Putamen (tissue), 1 donor: ENCODE data around the gene PTPRCAP.

Experiments
- DNase-seq: peaks from one replicate; pipeline ENCODE4 v3.0.0-alpha.2; 2016; ENCODE audit warnings: low spot score

The PTPRCAP gene

GRCh38 chr11:67423891-67424613, 13.4 kb downstream of the PTPRCAP start:
- DNase-seq = no peak

GRCh38 chr11:67423466-67423865, 14.0 kb downstream of the PTPRCAP start:
- no peak for DNase-seq

GRCh38 chr11:67422891-67423290, 14.6 kb downstream of the PTPRCAP start:
- no peak for DNase-seq

GRCh38 chr11:67421430-67422031, 16.0 kb downstream of the PTPRCAP start:
- no peak for DNase-seq

GRCh38 chr11:67420646-67421429, 16.6 kb downstream of the PTPRCAP start:
- DNase-seq = peak; percentile 88

GRCh38 chr11:67420147-67420645, 17.3 kb downstream of the PTPRCAP start:
- DNase-seq = no peak

- no peak for DNase-seq
Observed at GRCh38 chr11:67419325-67420049, 18.0 kb downstream of the PTPRCAP start.

GRCh38 chr11:67418476-67419281, 18.8 kb downstream of the PTPRCAP start:
- DNase-seq = no peak

- DNase-seq = no peak
Observed at GRCh38 chr11:67417425-67417824, 20.1 kb downstream of the PTPRCAP start.

- no peak for DNase-seq
Observed at GRCh38 chr11:67416416-67417335, 20.8 kb downstream of the PTPRCAP start.

GRCh38 chr11:67415501-67416304, 21.8 kb downstream of the PTPRCAP start, which contains the start of gene CARNS1:
Gene CARNS1 (plus strand): TSS chr11:67415678. CDS start chr11:67416200, 522 bp downstream.
- DNase-seq = peak; percentile 83

- no peak for DNase-seq
Observed at GRCh38 chr11:67413266-67413849, 24.1 kb downstream of the PTPRCAP start.

- no peak for DNase-seq
Observed at GRCh38 chr11:67412495-67413179, 24.8 kb downstream of the PTPRCAP start.

GRCh38 chr11:67411785-67412152, 25.7 kb downstream of the PTPRCAP start:
- peak; percentile 78 for DNase-seq

- no peak for DNase-seq
Observed at GRCh38 chr11:67410984-67411784, 26.3 kb downstream of the PTPRCAP start.

GRCh38 chr11:67410369-67410831, 27.1 kb downstream of the PTPRCAP start:
- DNase-seq = peak; percentile 93

- no peak for DNase-seq
Observed at GRCh38 chr11:67409781-67410368, 27.6 kb downstream of the PTPRCAP start.
